Smooth muscle cell of the umbilical artery (primary cell): Measurements from ENCODE around the gene KLF3. TPM values are rescaled to one million over a fixed set of nuclear protein-coding genes. Genes with fewer than 3 reads are reported as not detected.

Experiments
- total RNA-seq: library from RNA; depleted of rRNA; stranded (reverse); fragments of >200 nt; gene quantifications from 2 replicates; pipeline ENCODE4 v1.2.3, GENCODE V29; 2014

The KLF3 gene
- total RNA-seq = 17.8 and 22.6 TPM in 2 replicates

GRCh38 chr4:38663801-38664705 is at the start of gene KLF3:
TSS of gene KLF3 (plus strand) at chr4:38664199. CDS start at chr4:38680626, 16,427 bp downstream.

Other genes with a start within 250 kb of the KLF3 start
- gene TLR10, start 118.8 kb downstream of the KLF3 start, total RNA-seq = not detected in 2 replicates
- gene TLR1, start 140.6 kb downstream of the KLF3 start, total RNA-seq = 0.59 and 0.60 TPM in 2 replicates
- 1.8 and 3.2 TPM in 2 replicates for gene TLR6, start 192.6 kb downstream of the KLF3 start, total RNA-seq
- 437 and 526 TPM in 2 replicates for gene FAM114A1, start 203.6 kb downstream of the KLF3 start, total RNA-seq